IMR-90 (cell line): ENCODE measurements around the gene NADSYN1. TPM values are rescaled to one million over a fixed set of nuclear protein-coding genes. Genes with fewer than 3 reads are reported as not detected.

Experiments
- ATAC-seq: fragments of 200-7000 bp; cut with Tn5 transposase; 2 replicates; pipeline ENCODE4 v1.9.1; 2020; ENCODE audit warnings: low read depth, mild to moderate bottlenecking, moderate library complexity
- BruUV-seq: library from RNA; stranded (reverse); fragments of 400-500 nt; replicated peaks from 2 replicates; lab custom pipeline; 2021; lab: Mats Ljungman, UMichigan
- CTCF ChIA-PET: fragments of 300-600 bp; formaldehyde crosslinking; extraction: SDS; loops from one replicate; lab custom pipeline; 2021; ENCODE audit warnings: antibody characterized with exemption; lab: Yijun Ruan, JAX
- POLR2A ChIA-PET: fragments of 300-600 bp; sonication (Branson Sonifier 250); formaldehyde crosslinking; loops from one replicate; lab custom pipeline; 2022; ENCODE audit warnings: antibody characterized with exemption; ENCODE audit not compliant: unreplicated experiment; lab: Charles Lee
- DNase-seq: peaks from one replicate; pipeline ENCODE4 v3.0.0; 2013
- H2AFZ ChIP-seq: replicated peaks from 2 replicates; pipeline ENCODE3; 2013; ENCODE audit warnings: low read length, mild to moderate bottlenecking; ENCODE audit not compliant: poor library complexity
- H2AK5ac ChIP-seq: 2 replicates; pipeline ENCODE4 v1.6.1; 2013; ENCODE audit warnings: low read depth, low read length, inconsistent platforms
- H2AK9ac ChIP-seq: replicated peaks from 2 replicates; pipeline ENCODE3; 2013; ENCODE audit warnings: mild to moderate bottlenecking, low read depth, low read length, moderate library complexity; ENCODE audit not compliant: poor library complexity
- H2BK120ac ChIP-seq: 2 replicates; pipeline ENCODE4 v1.6.1; 2013; ENCODE audit warnings: low read depth, low read length, inconsistent platforms
- H2BK15ac ChIP-seq: 3 replicates; pipeline ENCODE4 v1.6.1; 2013; ENCODE audit warnings: low read depth, low read length, inconsistent platforms
- H2BK20ac ChIP-seq: 2 replicates; pipeline ENCODE4 v1.6.1; 2013; ENCODE audit warnings: low read depth, mild to moderate bottlenecking, inconsistent platforms, low read length, moderate library complexity
- H2BK5ac ChIP-seq: 2 replicates; pipeline ENCODE4 v1.6.1; 2013; ENCODE audit warnings: mild to moderate bottlenecking, low read depth, low read length, inconsistent platforms; ENCODE audit not compliant: poor library complexity, severe bottlenecking
- H3K14ac ChIP-seq: replicated peaks from 2 replicates; pipeline ENCODE4 v1.6.1; 2013; ENCODE audit warnings: low read depth, low read length, inconsistent platforms
- H3K18ac ChIP-seq: 2 replicates; pipeline ENCODE4 v1.6.1; 2013; ENCODE audit warnings: low read depth, low read length, control low read depth
- H3K23ac ChIP-seq: 2 replicates; pipeline ENCODE4 v1.6.1; 2013; ENCODE audit warnings: low read depth, low read length, inconsistent platforms
- H3K27ac ChIP-seq: 2 replicates; pipeline ENCODE4 v1.5.1; 2013; ENCODE audit warnings: mild to moderate bottlenecking, control low read depth, low read length; ENCODE audit not compliant: insufficient read depth
- H3K27me3 ChIP-seq: 2 replicates; pipeline ENCODE4 v1.6.1; 2013; ENCODE audit warnings: low read length; ENCODE audit not compliant: control insufficient read depth, insufficient read depth
- H3K36me3 ChIP-seq: 2 replicates; pipeline ENCODE4 v1.6.1; 2013; ENCODE audit warnings: low read length, mixed read lengths; ENCODE audit not compliant: control insufficient read depth, insufficient read depth
- H3K4ac ChIP-seq: 2 replicates; pipeline ENCODE4 v1.6.1; 2013; ENCODE audit warnings: low read depth, low read length, inconsistent platforms
- H3K4me1 ChIP-seq: 2 replicates; pipeline ENCODE4 v1.6.1; 2013; ENCODE audit warnings: low read length, mixed read lengths; ENCODE audit not compliant: control insufficient read depth, insufficient read depth
- H3K4me2 ChIP-seq: 2 replicates; pipeline ENCODE4 v1.6.1; 2013; ENCODE audit warnings: low read depth, mild to moderate bottlenecking, control low read depth, low read length, moderate library complexity
- H3K4me3 ChIP-seq: 2 replicates; pipeline ENCODE4 v1.5.1; 2013; ENCODE audit warnings: low read depth, mild to moderate bottlenecking, control low read depth, low read length, moderate library complexity; ENCODE audit not compliant: insufficient read depth
- H3K56ac ChIP-seq: 2 replicates; pipeline ENCODE4 v1.6.1; 2013; ENCODE audit warnings: low read length, inconsistent platforms; ENCODE audit not compliant: insufficient read depth; ENCODE audit errors: extremely low read depth
- H3K79me1 ChIP-seq, 2 experiments: 2 replicates each; pipeline ENCODE4 v1.6.1; 2013; ENCODE audit warnings: low read length in 2 of 2, inconsistent platforms in 1 of 2, low read depth in 1 of 2
- H3K9ac ChIP-seq: 2 replicates; pipeline ENCODE4 v1.6.1; 2013; ENCODE audit warnings: low read depth, low read length, control low read depth
- H3K9me1 ChIP-seq: 2 replicates; pipeline ENCODE4 v1.6.1; 2013; ENCODE audit warnings: low read length, inconsistent platforms; ENCODE audit not compliant: insufficient read depth
- H3K9me3 ChIP-seq: 2 replicates; pipeline ENCODE4 v1.6.1; 2013; ENCODE audit warnings: low read length; ENCODE audit not compliant: control insufficient read depth, insufficient read depth
- H4K20me1 ChIP-seq: 2 replicates; pipeline ENCODE4 v1.6.1; 2013; ENCODE audit warnings: low read length, inconsistent platforms; ENCODE audit not compliant: insufficient read depth
- H4K5ac ChIP-seq: 2 replicates; pipeline ENCODE4 v1.6.1; 2013; ENCODE audit warnings: mild to moderate bottlenecking, low read depth, low read length, control low read depth
- H4K8ac ChIP-seq, 2 experiments: 2 replicates each; pipeline ENCODE4 v1.6.1; 2013; ENCODE audit warnings: low read depth in 2 of 2, low read length in 2 of 2, control low read depth in 1 of 2, inconsistent platforms in 1 of 2
- H4K91ac ChIP-seq: 2 replicates; pipeline ENCODE4 v1.6.1; 2013; ENCODE audit warnings: low read depth, low read length, inconsistent platforms; ENCODE audit not compliant: insufficient read depth
- BHLHE40 ChIP-seq: fragments of 150-350 bp; IDR thresholded peaks from 2 replicates; pipeline ENCODE4 v1.6.1; 2016; ENCODE audit warnings: mild to moderate bottlenecking, low read depth, low read length
- FOS ChIP-seq: fragments of 150-350 bp; IDR thresholded peaks from 2 replicates; pipeline ENCODE4 v1.6.1; 2016; ENCODE audit warnings: low read depth, low read length
- MXI1 ChIP-seq: IDR thresholded peaks from 2 replicates; pipeline ENCODE4 v1.6.1; 2012; ENCODE audit warnings: low read depth, mild to moderate bottlenecking, low read length, moderate library complexity, borderline replicate concordance
- POLR2A ChIP-seq: IDR thresholded peaks from 2 replicates; pipeline ENCODE4 v1.6.1; 2012; ENCODE audit warnings: mild to moderate bottlenecking, low read depth, low read length
- RFX5 ChIP-seq: IDR thresholded peaks from 2 replicates; pipeline ENCODE4 v1.8.0; 2012; ENCODE audit warnings: low read depth, mild to moderate bottlenecking, low read length, moderate library complexity
- SMC3 ChIP-seq: fragments of 150-350 bp; IDR thresholded peaks from 2 replicates; pipeline ENCODE4 v1.6.1; 2016; ENCODE audit warnings: low read depth, mild to moderate bottlenecking, antibody characterized with exemption, low read length, moderate library complexity
- WGBS, 2 experiments: methylation state at CpG; one replicate each; pipeline versions ENCODE4 v1.1.5 to v1.1.7; 2013; ENCODE audit warnings: missing lambda C conversion rate in 2 of 2; ENCODE audit not compliant: insufficient read length in 1 of 2; ENCODE audit errors: extremely low coverage in 2 of 2; 5-methylcytosine and 5-hydroxymethylcytosine counted together
- dilution Hi-C: fragments of 300-500 bp; cut with HindIII; formaldehyde crosslinking; loops from one replicate; pipeline ENCODE4 v1.14.3; 2018; ENCODE audit warnings: low sequenced_read_pairs; ENCODE audit not compliant: unreplicated experiment
- in situ Hi-C: fragments of 300-500 bp; cut with MboI; formaldehyde crosslinking; loops from 3 replicates; pipeline ENCODE4 v1.14.3; 2019; ENCODE audit warnings: low sequenced_read_pairs, inconsistent platforms, mixed read lengths
- intact Hi-C: fragments of 100-400 bp; cut with micrococcal nuclease; formaldehyde crosslinking; loops from 2 replicates; pipeline ENCODE4 v1.10.0; 2022
- polyA plus RNA-seq, 3 experiments: library from polyadenylated mRNA; depleted of rRNA; stranded (reverse); fragments of >200 nt; gene quantifications; 2 replicates each; pipeline ENCODE4 v1.2.3, GENCODE V29; 2012; ENCODE audit warnings: low replicate concordance in 1 of 3
- total RNA-seq: library from RNA; depleted of rRNA; stranded (reverse); fragments of >200 nt; gene quantifications from 2 replicates; pipeline ENCODE4 v1.2.3, GENCODE V29; 2012
- TF ChIP-seq, protein P1 (sequence below): fragments of 150-350 bp; IDR thresholded peaks from 2 replicates; pipeline ENCODE4 v1.6.1; 2017; ENCODE audit warnings: mild to moderate bottlenecking, antibody characterized with exemption, low read length, low read depth
- TF ChIP-seq, protein P2 (sequence below): fragments of 150-350 bp; IDR thresholded peaks from 2 replicates; pipeline ENCODE4 v1.6.1; 2016; ENCODE audit warnings: low read depth, mild to moderate bottlenecking, low read length, moderate library complexity, borderline replicate concordance
- TF ChIP-seq, protein P3 (sequence below): conservative IDR thresholded peaks from 2 replicates; pipeline ENCODE4 v1.5.1; 2012; ENCODE audit warnings: mild to moderate bottlenecking, low read depth, low read length, improper control_type of control experiment

NADSYN1 gene
- total and polyA plus RNA-seq, 2 of the 4 experiments (the other 2 are of a cell fraction): 69.5 to 70.4 TPM

DNA sequence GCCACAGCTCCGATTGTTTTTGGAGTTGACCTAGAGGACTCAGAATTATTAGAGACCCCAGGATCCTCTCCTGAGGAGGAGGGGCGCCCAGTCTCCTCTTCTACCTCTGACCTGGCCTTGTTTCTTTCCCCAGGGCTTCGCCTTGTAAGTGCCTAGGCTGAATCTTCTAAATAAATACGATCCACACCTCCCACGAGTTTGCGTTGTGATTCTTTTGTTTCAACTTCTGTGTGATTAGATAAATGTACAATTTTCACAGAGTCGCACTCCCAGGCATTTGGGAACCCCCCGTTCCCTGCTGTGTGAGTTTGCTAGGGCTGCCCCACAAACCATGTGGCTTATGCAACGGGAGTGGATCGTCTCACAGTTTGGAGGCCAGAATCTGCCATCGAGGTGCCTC is 86.0 kb downstream of the NADSYN1 start:
- no peak overlapping the region for H4K91ac ChIP-seq
- DNase-seq (no peak), ATAC-seq (no peak)
- H3K9me1 ChIP-seq: no peaks in the 10 kb centered on the region
- no peak overlapping the region for H3K4me3 ChIP-seq
- no peaks in the 10 kb centered on the region for H3K36me3 ChIP-seq
- intact Hi-C loops (no loop called here), in situ Hi-C loops (no loop called here), dilution Hi-C loops (no loop called here)
- ChIA-PET POLR2A (no interaction called here), CTCF (no interaction called here)
- H2AK9ac ChIP-seq: no peak overlapping the region
- H3K4ac ChIP-seq: no peak overlapping the region
- BruUV-seq: no TSS peak
- WGBS, 2 experiments: no CpG with 5 or more reads among the region's 11 CpGs
- H4K5ac ChIP-seq: no peak overlapping the region
- H3K14ac ChIP-seq: no peak overlapping the region
- no peak overlapping the region for H2BK15ac ChIP-seq
- H2BK5ac ChIP-seq: no peak overlapping the region
- no peak overlapping the region for H3K23ac ChIP-seq
- H3K27ac ChIP-seq: no peak overlapping the region
- no peaks in the 10 kb centered on the region for H3K4me1 ChIP-seq
- no peak overlapping the region for H2AFZ ChIP-seq
- no peaks in the 10 kb centered on the region for H4K20me1 ChIP-seq
- H3K27me3 ChIP-seq: peaks cover 14% of the 10 kb centered on the region
- H3K18ac ChIP-seq: no peak overlapping the region
- no peak overlapping the region for H3K9ac ChIP-seq
- H3K79me1 ChIP-seq: no peaks in the 10 kb centered on the region
- H3K4me2 ChIP-seq: no peak overlapping the region
- no peak overlapping the region for H3K56ac ChIP-seq
- H2AK5ac ChIP-seq: no peak overlapping the region
- H4K8ac ChIP-seq: no peak overlapping the region
- H2BK120ac ChIP-seq: no peak overlapping the region
- no peaks in the 10 kb centered on the region for H3K9me3 ChIP-seq
- TF ChIP-seq, protein P1, sequence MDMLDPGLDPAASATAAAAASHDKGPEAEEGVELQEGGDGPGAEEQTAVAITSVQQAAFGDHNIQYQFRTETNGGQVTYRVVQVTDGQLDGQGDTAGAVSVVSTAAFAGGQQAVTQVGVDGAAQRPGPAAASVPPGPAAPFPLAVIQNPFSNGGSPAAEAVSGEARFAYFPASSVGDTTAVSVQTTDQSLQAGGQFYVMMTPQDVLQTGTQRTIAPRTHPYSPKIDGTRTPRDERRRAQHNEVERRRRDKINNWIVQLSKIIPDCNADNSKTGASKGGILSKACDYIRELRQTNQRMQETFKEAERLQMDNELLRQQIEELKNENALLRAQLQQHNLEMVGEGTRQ: no peak
- TF ChIP-seq BHLHE40 (no peak), MXI1 (no peak), SMC3 (no peak), RFX5 (no peak), POLR2A (no peak), FOS (no peak)
- TF ChIP-seq, protein P2, sequence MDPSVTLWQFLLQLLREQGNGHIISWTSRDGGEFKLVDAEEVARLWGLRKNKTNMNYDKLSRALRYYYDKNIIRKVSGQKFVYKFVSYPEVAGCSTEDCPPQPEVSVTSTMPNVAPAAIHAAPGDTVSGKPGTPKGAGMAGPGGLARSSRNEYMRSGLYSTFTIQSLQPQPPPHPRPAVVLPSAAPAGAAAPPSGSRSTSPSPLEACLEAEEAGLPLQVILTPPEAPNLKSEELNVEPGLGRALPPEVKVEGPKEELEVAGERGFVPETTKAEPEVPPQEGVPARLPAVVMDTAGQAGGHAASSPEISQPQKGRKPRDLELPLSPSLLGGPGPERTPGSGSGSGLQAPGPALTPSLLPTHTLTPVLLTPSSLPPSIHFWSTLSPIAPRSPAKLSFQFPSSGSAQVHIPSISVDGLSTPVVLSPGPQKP: no peak
- TF ChIP-seq, protein P3, sequence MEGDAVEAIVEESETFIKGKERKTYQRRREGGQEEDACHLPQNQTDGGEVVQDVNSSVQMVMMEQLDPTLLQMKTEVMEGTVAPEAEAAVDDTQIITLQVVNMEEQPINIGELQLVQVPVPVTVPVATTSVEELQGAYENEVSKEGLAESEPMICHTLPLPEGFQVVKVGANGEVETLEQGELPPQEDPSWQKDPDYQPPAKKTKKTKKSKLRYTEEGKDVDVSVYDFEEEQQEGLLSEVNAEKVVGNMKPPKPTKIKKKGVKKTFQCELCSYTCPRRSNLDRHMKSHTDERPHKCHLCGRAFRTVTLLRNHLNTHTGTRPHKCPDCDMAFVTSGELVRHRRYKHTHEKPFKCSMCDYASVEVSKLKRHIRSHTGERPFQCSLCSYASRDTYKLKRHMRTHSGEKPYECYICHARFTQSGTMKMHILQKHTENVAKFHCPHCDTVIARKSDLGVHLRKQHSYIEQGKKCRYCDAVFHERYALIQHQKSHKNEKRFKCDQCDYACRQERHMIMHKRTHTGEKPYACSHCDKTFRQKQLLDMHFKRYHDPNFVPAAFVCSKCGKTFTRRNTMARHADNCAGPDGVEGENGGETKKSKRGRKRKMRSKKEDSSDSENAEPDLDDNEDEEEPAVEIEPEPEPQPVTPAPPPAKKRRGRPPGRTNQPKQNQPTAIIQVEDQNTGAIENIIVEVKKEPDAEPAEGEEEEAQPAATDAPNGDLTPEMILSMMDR: no peak
- H2BK20ac ChIP-seq: no peak overlapping the region
